ENCODE measurements around the gene RNF224.
"Not testable (repeated sequence)": the region's sequence is repeated elsewhere in the genome, so short reads cannot be mapped to it uniquely, and the experiment has no call there.

RNF224 gene

DNA sequence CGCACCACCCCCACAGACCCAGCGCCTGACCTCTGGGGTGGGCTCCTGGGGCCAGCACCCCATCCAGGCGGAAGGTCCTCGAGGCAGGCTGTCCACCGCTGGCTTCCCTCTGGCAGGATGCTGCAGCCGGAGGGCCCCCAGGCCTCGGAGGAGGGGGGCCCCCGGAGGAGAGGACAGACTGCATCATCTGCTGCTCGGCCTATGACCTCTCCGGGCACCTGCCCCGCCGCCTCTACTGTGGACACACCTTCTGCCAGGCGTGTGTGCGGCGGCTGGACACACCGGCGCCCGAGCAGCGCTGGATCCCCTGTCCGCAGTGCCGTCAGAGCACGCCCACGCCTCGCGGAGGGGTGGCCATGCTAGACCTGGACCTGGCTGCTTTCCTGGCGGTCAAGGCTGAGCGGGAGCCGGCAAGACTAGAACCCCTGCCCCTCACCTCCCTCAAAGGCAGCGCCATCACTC lies 1.2 kb downstream of the RNF224 start:
- DNase-seq (ENCODE audit: low spot score): no peak

DNA sequence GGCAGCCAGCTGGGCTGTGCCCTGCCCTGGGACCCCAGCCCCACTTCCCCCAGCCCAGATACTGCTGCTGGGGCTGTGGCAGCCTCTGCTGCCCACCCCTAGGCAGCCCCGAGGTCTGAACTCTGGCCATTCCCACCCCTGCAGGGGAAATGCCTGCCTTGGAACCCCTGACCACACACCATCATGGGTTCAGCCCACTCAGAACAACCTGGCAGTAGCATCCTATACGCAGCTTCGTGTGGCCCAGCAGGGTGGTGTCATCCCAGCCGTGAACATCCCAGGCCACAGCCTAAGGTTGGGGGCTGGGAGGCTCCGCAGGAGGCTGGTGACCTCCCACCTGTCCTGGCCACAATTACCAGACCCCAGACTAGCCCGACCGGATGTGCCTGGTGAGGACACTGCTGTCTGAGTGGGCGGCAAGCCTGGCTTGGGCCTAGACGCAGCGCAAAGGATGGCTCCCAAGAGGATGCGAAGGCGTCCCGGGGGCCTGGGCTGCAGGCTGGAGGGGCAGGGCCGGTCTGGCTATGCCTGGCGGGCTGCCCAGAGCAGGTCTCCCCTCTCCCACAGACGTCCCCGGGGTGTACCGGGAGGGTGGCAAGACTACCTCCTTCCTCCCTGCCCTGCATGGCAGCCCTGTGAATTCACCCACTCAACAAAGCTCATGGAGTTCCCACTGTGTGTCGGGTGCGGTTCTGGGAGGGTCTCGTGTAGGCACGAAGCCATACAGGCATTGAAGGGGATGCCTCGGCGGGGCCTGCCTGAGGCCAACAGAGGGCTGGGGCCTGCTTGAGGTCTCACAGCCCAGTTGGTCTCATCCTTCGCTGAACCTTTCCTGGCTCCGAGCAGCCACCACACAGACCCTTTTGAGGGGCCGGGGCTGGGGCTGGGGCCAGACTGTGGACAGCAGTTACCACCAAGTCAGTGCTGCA lies 1.9 kb downstream of the RNF224 start:
- no peak for DNase-seq (ENCODE audit: low spot score)

DNA sequence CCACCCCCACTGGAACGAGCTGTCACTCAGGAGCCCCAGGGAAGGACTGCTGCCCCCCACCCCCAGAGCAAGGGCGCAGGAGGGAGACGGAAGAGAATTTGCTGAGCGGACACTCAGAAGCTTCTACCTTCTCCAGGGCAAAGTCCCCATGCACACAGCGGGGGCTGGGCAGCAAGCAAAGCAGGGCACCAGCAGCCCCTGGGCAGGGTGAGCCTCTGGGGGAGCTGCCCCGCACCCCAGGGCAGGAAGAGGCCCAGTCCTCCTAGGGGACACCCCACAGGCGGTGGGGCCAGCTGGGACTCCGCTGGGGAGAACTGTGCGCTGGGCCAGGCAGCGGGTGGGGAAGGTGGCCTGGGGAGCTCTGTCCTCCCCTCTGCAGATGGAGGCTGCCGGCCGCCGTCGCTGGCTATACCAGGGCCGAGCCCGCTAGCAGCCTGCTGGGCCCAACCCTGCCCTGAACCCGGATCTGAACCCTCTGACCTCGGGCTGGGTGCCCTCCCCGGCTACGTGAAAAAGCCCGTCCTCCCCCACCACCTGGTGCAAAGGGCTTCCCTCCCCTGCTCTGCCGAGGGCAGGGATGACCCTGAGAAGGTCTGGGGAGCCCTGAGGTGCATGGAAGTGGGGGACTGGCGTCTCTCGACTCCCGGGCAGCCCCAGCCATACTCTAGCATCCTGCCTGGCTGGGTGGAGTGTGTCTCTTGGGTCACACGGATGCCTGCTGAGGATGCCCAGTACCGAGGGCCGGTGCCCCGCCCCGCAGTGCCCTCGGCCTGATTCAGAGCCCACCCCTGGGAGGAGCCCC lies 2.8 kb downstream of the RNF224 start:
- no peak for DNase-seq (ENCODE audit: low spot score)

DNA sequence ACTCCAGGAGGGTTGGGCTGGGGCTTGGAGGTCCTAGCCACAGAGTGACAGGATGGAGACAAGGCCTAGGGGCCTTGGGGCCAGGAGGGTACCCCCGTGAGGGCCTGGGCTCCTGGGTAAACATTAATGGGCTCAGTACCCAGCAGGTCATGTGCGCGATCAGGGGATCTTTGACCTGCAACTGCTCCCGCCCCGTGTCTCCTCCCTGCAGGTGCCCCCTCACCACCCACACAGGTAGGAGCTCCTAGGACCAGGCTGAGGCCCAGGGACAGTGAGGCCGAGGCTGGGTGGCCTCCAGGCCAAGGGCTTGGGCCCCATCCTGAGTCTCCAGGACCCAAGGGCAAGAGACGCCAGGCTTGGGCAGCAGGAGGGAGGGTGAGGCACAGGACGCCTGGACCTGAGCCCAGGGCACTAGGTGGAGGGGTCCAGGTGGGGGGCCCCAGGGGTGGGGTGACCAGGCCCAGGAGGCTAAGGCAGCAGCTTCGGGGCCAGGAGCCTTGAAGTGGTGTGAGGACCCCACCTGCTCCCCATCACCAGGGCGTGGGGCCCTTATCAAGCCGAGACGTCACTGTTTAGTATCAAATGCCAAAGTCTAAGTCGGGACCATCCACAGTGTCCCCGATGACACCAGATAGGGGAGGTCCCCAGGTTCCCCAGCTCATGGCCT lies 3.5 kb downstream of the RNF224 start, which contains the start of gene SLC34A3:
Gene SLC34A3 (plus strand): TSS at position 197 of the 667 bp plus-strand sequence. CDS start 802 bp downstream, outside the sequence.
- no peak for DNase-seq (ENCODE audit: low spot score)

DNA sequence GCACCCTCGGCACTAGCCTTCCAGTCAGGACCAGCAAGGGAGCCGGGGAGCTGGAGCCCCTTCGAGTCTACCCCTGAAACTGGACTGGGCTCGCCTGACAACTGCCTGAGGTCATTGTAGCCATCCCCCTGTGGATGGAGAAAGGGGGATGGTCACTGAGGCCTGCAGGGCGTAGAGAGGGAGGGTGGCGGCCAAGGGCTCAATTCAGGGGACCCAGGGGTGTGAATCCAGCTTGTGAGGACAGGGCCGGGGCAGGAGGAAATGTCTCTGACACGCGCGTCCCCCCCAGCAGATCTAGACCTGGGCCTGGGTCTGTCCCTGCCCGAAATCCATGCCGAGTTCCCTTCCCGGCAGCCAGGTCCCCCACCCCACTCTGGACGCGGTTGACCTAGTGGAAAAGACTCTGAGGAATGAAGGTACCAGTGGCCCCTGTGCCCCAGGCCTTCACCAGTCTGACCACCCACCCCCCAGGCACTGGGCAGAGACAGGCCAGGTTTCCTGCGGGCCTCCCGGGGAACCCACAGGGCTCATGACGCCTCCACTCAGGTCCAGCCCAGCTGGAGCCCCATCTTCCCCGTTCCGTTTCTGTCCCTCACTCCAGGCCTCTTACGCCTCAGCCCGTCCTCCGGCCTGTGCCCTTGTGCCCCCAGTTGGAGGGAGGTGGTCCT lies 4.2 kb downstream of the RNF224 start:
- DNase-seq (ENCODE audit: low spot score): no peak

DNA sequence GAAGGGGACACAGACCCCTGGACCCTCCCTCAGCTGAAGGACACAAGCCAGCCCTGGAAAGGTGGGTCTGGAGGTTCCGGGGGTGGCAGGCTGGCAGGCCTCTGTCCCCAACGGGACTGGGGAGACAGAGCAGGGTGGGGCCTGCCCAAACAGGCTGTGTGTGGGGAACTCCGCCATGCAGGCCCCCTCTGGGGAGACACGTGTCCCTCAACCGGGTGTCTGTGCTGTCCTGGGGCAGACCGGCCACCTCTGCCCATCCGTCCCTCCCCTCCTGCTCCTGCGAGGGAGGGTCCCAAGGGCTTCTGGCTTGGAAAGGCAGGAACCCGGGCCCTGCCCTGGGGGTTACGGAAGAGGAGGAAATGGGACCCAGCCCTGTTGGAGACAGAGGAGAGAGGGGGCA lies 4.8 kb downstream of the RNF224 start:
- no peak for DNase-seq (ENCODE audit: low spot score)

DNA sequence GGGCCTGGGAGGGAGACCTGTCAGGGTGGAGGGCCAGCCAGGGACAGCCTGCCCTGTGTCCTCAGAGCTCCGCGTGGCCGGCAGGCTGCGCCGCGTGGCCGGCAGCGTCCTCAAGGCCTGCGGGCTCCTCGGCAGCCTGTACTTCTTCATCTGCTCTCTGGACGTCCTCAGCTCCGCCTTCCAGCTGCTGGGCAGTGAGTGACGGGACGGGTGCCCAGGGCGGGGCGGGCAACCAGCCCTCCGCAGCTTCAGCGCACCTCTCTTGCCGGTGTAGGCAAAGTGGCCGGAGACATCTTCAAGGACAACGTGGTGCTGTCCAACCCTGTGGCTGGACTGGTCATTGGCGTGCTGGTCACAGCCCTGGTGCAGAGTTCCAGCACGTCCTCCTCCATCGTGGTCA lies 5.2 kb downstream of the RNF224 start:
- no peak for DNase-seq (ENCODE audit: low spot score)

DNA sequence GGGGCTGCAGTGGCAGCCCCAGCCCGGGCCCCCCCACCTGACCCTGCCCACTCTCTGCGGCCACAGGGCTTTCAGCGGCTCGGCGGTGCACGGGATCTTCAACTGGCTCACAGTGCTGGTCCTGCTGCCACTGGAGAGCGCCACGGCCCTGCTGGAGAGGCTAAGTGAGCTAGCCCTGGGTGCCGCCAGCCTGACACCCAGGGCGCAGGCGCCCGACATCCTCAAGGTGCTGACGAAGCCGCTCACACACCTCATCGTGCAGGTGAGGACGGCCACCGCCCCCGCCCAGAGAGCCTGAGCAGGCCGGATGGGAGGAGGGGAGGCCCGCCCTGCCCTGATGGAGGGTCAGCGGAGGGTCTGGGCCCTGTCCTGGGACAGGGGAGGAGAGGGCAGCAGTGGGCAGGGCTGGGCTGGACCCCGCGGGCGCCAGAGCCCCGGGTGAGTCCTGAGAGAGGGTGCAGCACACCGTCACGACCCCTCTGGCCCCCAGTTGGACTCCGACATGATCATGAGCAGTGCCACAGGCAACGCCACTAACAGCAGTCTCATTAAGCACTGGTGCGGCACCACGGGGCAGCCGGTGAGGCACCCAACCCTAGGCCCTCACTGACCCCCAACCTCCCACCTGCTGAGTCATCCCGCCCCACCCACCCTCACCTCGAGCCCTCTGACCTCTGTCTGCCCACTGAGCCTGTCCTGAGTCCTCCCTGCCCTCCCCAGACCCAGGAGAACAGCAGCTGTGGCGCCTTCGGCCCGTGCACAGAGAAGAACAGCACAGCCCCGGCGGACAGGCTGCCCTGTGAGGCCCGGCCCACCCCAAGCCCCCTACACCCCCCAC lies 6.1 kb downstream of the RNF224 start:
- no peak for DNase-seq (ENCODE audit: low spot score)

DNA sequence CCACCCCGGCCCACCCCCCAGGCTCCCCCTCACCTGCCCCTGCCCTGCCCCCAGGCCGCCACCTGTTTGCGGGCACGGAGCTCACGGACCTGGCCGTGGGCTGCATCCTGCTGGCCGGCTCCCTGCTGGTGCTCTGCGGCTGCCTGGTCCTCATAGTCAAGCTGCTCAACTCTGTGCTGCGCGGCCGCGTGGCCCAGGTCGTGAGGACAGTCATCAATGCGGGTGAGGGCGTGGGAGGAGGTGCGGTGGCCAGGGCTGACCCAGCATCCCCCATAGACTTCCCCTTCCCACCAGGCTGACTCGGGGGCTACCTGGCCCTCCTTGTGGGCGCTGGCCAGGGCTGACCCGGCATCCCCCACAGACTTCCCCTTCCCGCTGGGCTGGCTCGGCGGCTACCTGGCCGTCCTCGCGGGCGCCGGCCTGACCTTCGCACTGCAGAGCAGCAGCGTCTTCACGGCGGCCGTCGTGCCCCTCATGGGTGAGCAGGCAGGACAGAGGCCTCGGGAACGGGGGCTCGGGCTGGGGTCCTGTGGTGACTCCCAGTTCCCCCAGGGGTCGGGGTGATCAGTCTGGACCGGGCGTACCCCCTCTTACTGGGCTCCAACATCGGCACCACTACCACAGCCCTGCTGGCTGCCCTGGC lies 6.9 kb downstream of the RNF224 start:
- DNase-seq (ENCODE audit: low spot score): no peak

DNA sequence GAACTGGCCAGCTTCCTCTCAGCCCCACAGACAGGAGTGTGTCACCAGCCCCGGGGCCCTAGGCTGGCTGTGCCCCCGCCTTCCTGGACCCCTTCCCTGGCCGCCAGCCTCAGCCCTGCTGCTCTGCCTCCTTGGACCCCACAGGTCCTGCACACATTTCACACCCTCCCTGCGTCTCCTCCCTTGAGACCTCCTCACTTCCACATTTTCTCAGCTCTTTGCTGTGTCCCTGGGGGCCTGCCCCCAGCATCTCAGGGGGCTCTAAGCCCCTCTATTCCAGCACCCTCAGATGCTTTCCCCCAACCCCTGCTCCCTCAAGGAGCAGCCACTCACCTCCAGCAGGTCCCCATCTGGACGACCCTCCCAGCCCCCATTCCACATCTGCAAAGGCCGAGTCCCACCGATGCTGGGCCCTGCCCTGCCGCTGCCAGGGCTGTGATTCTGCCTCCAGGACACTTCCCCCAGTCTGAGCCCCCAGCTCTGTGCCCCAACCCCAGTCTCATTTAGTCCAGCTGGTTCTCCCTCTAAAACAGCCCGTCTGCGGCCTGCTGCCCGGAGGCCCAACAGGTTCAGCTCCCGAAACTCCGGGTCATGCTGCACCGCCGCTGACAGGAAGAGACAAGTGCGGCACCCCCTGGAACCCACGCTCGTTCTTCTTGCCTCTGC lies 7.6 kb downstream of the RNF224 start:
- DNase-seq (ENCODE audit: low spot score): no peak

DNA sequence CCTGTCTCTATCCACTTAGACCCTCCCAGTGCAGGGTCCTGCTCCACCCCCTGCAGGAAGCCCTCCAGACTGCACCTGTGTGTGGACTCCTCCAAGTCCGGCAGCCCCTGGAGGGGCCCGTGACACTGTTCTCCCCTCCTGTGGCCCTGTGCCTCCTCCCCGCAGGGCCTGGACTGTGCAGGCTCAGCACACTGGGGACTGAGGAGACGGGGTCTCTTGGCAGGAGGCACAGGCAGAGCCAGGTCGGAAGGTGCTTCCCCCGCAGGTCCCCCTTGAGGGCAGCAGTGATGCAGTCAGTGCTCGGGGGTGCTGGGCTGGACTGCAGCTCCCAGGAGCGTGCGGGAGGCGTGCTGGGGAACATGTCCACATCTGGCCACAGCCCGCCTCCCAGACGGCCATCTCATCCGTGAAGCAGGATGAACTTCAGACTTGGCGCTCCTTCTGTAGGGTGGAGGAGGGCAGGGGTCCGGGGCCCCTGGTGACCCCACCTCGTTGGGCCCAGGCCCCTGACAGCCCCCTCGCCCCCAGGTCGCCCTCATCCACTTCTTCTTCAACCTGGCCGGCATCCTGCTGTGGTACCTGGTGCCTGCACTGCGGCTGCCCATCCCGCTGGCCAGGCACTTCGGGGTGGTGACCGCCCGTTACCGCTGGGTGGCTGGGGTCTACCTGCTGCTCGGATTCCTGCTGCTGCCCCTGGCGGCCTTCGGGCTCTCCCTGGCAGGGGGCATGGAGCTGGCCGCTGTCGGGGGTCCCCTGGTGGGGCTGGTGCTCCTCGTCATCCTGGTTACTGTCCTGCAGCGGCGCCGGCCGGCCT lies 8.3 kb downstream of the RNF224 start:
- DNase-seq (ENCODE audit: low spot score): no peak

DNA sequence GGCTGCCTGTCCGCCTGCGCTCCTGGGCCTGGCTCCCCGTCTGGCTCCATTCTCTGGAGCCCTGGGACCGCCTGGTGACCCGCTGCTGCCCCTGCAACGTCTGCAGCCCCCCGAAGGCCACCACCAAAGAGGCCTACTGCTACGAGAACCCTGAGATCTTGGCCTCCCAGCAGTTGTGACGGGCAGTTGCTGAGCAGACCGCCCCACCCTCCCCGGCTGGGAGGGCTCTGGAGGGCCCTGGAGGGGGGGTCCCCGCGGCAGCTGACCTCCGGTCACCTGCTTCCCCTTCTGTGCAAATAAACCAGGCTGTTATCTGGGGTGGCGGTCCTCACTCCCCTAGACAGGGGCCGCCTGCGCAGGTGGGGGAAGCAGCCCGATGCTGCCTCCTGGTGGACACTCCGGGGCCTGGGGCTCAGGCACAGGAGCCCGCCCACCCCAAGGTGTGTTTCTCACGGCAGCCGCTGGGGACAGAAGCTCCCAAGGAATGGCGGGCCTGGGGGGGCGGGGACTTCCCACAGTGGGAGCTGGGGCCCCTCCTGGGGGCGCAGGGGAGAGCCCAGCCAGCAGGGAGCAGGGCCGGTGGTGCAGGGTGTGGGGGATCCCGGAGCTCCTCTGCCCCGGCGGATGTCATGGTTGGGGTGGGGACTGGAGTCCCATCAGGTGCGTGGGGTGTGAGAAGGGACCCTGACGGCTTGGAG lies 9.1 kb downstream of the RNF224 start:
- peak; percentile 89 for DNase-seq (ENCODE audit: low spot score)

DNA sequence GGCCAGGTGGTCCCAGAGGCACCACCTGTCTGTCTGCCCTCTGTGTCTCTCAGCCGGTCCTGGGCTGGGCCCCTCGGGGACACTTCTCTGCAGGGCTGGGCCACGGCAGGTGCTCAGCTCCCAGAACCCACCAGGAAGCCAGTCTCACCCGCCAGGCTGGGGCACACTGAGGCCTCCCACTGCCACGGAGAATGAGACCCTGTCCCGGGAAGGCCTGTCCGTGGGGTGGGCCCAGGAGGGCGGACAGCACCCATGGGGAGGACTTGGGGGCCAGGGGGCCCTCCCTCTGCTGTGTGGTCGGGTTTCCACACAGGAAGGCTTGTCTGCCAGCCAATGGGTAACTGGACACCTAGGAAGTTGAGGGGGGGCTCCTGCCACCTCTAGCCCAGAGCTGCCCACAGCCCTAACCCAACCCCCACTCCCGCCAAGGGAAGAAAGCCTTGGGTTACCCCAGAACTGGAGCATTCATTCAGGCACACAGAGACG lies 9.7 kb downstream of the RNF224 start:
- no peak for DNase-seq (ENCODE audit: low spot score)

DNA sequence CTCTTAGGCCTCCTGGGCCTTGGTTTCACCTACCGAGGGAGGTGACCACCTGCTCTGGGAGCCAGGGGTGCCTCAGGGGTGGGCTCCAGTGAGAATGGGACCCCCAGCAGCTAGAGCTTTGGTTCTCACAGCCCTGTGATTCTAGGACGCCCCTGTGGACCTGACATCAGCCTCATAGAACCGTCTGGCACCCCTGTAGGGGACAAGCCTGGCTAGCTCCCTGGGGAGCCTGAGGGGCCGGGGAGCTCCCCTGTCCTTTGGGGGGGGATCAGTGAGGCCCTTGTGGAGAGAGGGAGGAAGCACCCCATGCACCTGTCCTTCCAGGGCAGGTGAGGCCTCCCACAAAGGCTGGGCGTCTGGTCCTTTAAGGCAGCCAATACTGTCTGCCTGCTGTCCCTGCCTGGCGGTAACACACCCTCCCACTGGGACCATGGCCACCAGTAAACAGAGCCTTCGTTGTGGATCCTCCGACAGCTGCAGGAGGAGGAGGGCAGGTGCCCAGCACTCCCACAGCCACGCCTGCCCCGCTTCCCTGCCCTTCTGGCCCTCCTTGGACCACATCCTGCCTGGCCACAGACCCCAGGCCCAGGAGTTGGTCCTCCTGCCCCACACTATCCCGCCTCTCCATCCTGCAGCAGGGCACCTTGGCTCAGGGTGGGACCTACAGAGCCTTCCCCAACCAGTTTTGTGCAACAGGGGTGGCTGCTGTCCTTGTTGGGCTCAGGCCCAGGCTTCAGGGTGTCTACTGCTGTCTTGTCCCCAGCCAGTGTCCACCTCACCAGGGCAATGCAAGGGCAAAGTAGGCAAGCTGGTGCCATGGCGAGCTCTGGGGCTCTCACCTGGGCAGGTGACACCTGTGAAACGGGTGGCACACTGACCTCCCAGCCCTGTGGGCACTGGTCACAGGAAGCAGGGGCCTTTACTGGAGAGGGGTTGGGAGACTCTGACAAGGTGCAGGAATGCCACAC lies 10.7 kb downstream of the RNF224 start:
- DNase-seq (ENCODE audit: low spot score): no peak

DNA sequence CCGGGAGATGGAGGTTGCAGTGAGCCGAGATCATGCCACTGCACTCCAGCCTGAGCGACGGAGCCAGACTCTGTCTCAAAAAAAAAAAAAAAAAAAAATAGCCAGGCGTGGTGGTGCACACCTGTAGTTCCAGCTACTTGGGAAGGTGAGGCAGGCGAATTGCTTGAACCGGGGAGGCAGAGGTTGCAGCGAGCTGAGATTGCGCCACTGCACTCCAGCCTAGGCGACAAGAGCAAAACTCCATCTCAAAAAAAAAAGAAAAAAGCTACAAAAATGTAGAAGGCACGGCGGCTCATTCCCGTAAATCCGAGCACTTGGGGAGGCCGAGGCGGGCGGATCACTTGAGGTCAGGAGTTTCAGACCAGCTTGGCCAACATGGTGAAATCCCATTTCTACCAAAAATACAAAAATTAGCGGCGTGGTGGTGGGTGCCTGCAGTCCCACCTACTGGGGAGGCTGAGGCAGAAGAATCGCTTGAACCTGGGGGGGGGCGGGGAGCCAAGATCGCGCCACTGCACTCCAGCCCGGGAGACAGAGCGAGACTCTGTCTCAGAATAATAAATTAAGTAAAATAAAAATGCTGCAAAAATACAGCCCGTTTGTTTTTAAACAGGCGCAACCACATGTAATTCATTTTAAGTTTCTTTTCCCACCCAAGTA lies 12.4 kb downstream of the RNF224 start:
- DNase-seq (ENCODE audit: low spot score): not testable (repeated sequence)

DNA sequence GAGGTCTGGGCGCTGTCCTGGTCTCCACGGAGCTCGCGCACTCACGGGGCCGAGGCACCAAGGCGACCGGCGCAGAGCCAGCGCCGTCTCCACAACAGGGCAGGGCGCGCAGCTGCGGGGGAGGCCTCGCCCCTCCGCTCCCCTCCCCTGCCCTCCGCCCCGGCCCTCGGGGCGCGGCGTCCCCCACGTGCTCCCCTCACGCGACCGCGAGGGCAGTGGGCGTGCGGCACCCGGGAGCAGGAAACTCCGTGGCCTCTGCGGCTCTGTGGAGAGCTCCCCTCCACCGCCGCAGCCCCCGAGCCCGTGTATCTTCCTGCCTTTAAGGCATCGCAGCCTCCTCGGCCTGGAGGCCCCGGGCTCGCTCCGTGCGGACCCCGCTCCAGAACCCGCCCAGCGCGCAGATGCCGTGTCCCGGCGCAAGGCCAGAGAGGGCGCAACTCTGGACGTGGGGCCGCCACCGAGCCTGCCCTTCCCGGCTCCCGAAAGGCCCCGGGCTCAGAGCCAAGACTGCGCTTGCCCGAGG lies 13.1 kb downstream of the RNF224 start:
- DNase-seq (ENCODE audit: low spot score): peak; percentile 66
